SK-N-SH treated with all-trans-retinoic acid at 6 μM for 48 hours (cell line): ENCODE data around the gene SIN3B.
A peak's percentile ranks its signal among the peaks of the same experiment; 100 is the strongest.

Experiments used
- ATAC-seq: fragments of 200-7000 bp; cut with Tn5 transposase; 3 replicates; pipeline ENCODE4 v1.9.1; 2020; ENCODE audit warnings: mild to moderate bottlenecking, moderate library complexity
- ARNTL ChIP-seq: fragments of 450-650 bp; formaldehyde crosslinking; IDR thresholded peaks from 2 replicates; pipeline ENCODE4 v1.5.0; 2020; ENCODE audit warnings: low read depth, mild to moderate bottlenecking, moderate library complexity, borderline replicate concordance
- BACH2 ChIP-seq: fragments of 250-450 bp; sonication (Bioruptor Pico); IDR thresholded peaks from 2 replicates; pipeline ENCODE4 v1.9.0; 2021; ENCODE audit warnings: mild to moderate bottlenecking, borderline replicate concordance
- CREB5 ChIP-seq: fragments of 250-450 bp; sonication (Bioruptor Pico); IDR thresholded peaks from 2 replicates; pipeline ENCODE4 v1.5.1; 2020; ENCODE audit warnings: low read depth, mild to moderate bottlenecking, moderate library complexity
- CSDC2 ChIP-seq: fragments of 250-450 bp; sonication (Bioruptor Pico); IDR thresholded peaks from 2 replicates; pipeline ENCODE4 v1.5.0; 2020; ENCODE audit warnings: mild to moderate bottlenecking, moderate library complexity
- CSRNP3 ChIP-seq: fragments of 250-450 bp; sonication (Bioruptor Pico); IDR thresholded peaks from 2 replicates; pipeline ENCODE4 v1.5.1; 2021; ENCODE audit warnings: mild to moderate bottlenecking, moderate library complexity
- ESRRG ChIP-seq: fragments of 250-450 bp; sonication (Bioruptor Pico); IDR thresholded peaks from 2 replicates; pipeline ENCODE4 v1.6.1; 2021; ENCODE audit warnings: mild to moderate bottlenecking
- GLIS3 ChIP-seq: fragments of 250-450 bp; sonication (Bioruptor Pico); IDR thresholded peaks from 2 replicates; pipeline ENCODE4 v1.5.0; 2020; ENCODE audit warnings: mild to moderate bottlenecking, moderate library complexity
- ISL1 ChIP-seq: fragments of 250-450 bp; sonication (Bioruptor Pico); IDR thresholded peaks from 2 replicates; pipeline ENCODE4 v2.1.2; 2022; ENCODE audit warnings: mild to moderate bottlenecking, moderate library complexity
- OSR1 ChIP-seq: fragments of 250-450 bp; sonication (Bioruptor Pico); IDR thresholded peaks from 2 replicates; pipeline ENCODE4 v1.8.0; 2022; ENCODE audit warnings: moderate library complexity, mild to moderate bottlenecking, inconsistent platforms
- PATZ1 ChIP-seq: fragments of 250-450 bp; sonication (Bioruptor Pico); IDR thresholded peaks from 2 replicates; pipeline ENCODE4 v1.8.0; 2020; ENCODE audit warnings: mild to moderate bottlenecking, moderate library complexity, borderline replicate concordance
- PPARA ChIP-seq: fragments of 250-450 bp; sonication (Bioruptor Pico); IDR thresholded peaks from 2 replicates; pipeline ENCODE4 v1.5.0; 2020; ENCODE audit warnings: mild to moderate bottlenecking, borderline replicate concordance
- RARB ChIP-seq: fragments of 250-450 bp; sonication (Bioruptor Pico); IDR thresholded peaks from 2 replicates; pipeline ENCODE4 v1.8.0; 2021; ENCODE audit warnings: mild to moderate bottlenecking, moderate library complexity
- SNAI2 ChIP-seq: fragments of 250-450 bp; sonication (Bioruptor Pico); IDR thresholded peaks from 2 replicates; pipeline ENCODE4 v1.5.0; 2020; ENCODE audit warnings: mild to moderate bottlenecking, moderate library complexity
- TCF4 ChIP-seq: fragments of 250-450 bp; sonication (Bioruptor Pico); IDR thresholded peaks from 2 replicates; pipeline ENCODE4 v1.8.0; 2021; ENCODE audit warnings: mild to moderate bottlenecking, moderate library complexity, borderline replicate concordance
- TOX ChIP-seq: fragments of 250-450 bp; sonication (Bioruptor Pico); IDR thresholded peaks from 2 replicates; pipeline ENCODE4 v1.8.0; 2021; ENCODE audit warnings: mild to moderate bottlenecking, moderate library complexity, borderline replicate concordance
- TSHZ2 ChIP-seq: fragments of 250-450 bp; sonication (Bioruptor Pico); IDR thresholded peaks from 2 replicates; pipeline ENCODE4 v1.5.0; 2020; ENCODE audit warnings: mild to moderate bottlenecking, moderate library complexity
- ZC3H10 ChIP-seq: fragments of 250-450 bp; sonication (Bioruptor Pico); IDR thresholded peaks from 2 replicates; pipeline ENCODE4 v1.5.1; 2021; ENCODE audit warnings: mild to moderate bottlenecking, moderate library complexity
- ZFP3 ChIP-seq: fragments of 250-450 bp; sonication (Bioruptor Pico); IDR thresholded peaks from 2 replicates; pipeline ENCODE4 v1.5.0; 2020; ENCODE audit warnings: mild to moderate bottlenecking, moderate library complexity
- ZFP30 ChIP-seq: fragments of 450-650 bp; formaldehyde crosslinking; IDR thresholded peaks from 2 replicates; pipeline ENCODE4 v1.5.0; 2022; ENCODE audit warnings: mild to moderate bottlenecking, moderate library complexity
- ZNF565 ChIP-seq: fragments of 450-650 bp; formaldehyde crosslinking; conservative IDR thresholded peaks from 2 replicates; pipeline ENCODE4 v1.5.0; 2020; ENCODE audit warnings: low read depth, mild to moderate bottlenecking, moderate library complexity
- ZNF70 ChIP-seq: fragments of 450-650 bp; formaldehyde crosslinking; IDR thresholded peaks from 2 replicates; pipeline ENCODE4 v1.5.0; 2020; ENCODE audit warnings: mild to moderate bottlenecking, moderate library complexity
- TF ChIP-seq, protein P1 (sequence below): fragments of 250-450 bp; sonication (Bioruptor Pico); IDR thresholded peaks from 2 replicates; pipeline ENCODE4 v1.8.0; 2021; ENCODE audit warnings: low read depth, mild to moderate bottlenecking, moderate library complexity, borderline replicate concordance

Gene SIN3B

DNA sequence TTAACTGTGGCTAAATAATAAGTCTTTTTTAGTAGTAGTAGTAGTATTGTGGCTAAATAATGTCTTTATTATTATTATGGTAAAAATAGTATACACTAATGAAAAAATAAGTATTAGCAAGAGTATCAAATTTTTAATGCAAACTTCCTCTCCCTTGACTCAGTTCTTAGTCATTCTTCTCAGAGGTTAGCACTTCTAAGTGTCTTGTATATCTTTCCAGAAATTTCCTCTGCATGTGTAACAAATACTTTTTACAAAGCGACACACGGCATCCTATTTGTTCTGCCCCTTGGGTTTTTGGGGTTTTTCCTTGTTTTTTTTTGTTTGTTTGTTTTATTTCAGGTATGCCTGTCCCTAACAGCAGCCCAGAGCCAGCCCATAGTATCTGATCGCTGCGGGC, 20.9 kb downstream of the SIN3B start:
- ATAC-seq = peak; percentile 18; the same call in 1 of the 3 replicates
- TF ChIP-seq RARB (CRISPR knock-in tag) (no peak), SNAI2 (CRISPR knock-in tag) (no peak), TOX (CRISPR knock-in tag) (no peak), ISL1 (no peak)

DNA sequence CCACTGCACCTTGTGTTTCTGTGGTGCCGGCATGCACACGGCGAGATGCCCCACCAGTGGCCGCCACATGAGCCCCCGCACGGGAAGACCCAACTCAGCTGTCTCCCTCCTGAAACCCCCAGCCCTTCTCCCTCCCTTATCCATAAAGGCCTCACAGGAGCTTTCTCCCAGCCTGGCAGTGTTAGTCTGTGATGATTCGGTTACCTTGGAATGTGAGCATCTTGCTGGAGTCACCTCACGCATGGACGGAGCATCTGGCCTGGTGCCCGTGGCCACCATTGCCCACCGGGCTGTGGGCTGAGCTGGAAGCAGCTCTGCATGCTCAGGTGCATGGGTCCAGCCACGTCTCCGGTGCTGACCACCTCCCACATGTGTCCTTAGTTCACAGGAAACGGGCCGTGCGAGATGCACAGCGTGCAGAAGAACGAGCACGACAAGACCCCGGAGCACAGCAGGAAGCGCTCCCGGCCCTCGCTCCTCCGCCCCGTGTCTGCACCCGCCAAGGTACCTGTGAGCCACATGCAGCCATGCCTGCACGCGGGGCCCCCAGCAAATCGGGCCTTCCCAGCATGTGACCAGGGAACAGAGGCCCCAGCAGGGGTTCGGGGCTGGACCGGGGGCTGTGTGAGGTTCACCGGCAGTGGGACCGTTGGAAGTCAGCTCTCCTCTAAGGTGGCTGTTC, 22.0 kb downstream of the SIN3B start:
- peak; percentile 65 for ATAC-seq
- TF ChIP-seq TSHZ2 (no peak), ZC3H10 (no peak), ARNTL (CRISPR knock-in tag) (no peak), TOX (CRISPR knock-in tag) (no peak), ESRRG (no peak), CSRNP3 (CRISPR knock-in tag) (no peak), ZFP3 (no peak), BACH2 (CRISPR knock-in tag) (no peak), TCF4 (CRISPR knock-in tag) (no peak), CSDC2 (CRISPR knock-in tag) (no peak), CREB5 (no peak), ZNF565 (CRISPR knock-in tag) (no peak), PATZ1 (CRISPR knock-in tag) (no peak), ZNF70 (no peak), PPARA (CRISPR knock-in tag) (no peak), OSR1 (CRISPR knock-in tag) (no peak), ZFP30 (CRISPR knock-in tag) (no peak), GLIS3 (no peak)
- TF ChIP-seq, protein P1, sequence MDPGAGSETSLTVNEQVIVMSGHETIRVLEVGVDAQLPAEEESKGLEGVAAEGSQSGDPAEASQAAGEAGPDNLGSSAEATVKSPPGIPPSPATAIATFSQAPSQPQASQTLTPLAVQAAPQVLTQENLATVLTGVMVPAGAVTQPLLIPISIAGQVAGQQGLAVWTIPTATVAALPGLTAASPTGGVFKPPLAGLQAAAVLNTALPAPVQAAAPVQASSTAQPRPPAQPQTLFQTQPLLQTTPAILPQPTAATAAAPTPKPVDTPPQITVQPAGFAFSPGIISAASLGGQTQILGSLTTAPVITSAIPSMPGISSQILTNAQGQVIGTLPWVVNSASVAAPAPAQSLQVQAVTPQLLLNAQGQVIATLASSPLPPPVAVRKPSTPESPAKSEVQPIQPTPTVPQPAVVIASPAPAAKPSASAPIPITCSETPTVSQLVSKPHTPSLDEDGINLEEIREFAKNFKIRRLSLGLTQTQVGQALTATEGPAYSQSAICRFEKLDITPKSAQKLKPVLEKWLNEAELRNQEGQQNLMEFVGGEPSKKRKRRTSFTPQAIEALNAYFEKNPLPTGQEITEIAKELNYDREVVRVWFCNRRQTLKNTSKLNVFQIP (CRISPR knock-in tag) = no peak

GRCh38 chr19:16853066-16853465, 23.9 kb downstream of the SIN3B start:
- no peak for ATAC-seq
- TF ChIP-seq ZFP3 = no peak
- TF ChIP-seq RARB (CRISPR knock-in tag) = no peak
- TF ChIP-seq ZFP30 (CRISPR knock-in tag) = no peak
- TF ChIP-seq ZC3H10 = no peak
- TF ChIP-seq, protein P1 (CRISPR knock-in tag) = no peak
- no peak for TF ChIP-seq CSRNP3 (CRISPR knock-in tag)
- TF ChIP-seq SNAI2 (CRISPR knock-in tag) = no peak
- no peak for TF ChIP-seq ESRRG
- no peak for TF ChIP-seq ISL1
- no peak for TF ChIP-seq GLIS3
- no peak for TF ChIP-seq ZNF565 (CRISPR knock-in tag)
- no peak for TF ChIP-seq PPARA (CRISPR knock-in tag)
- TF ChIP-seq PATZ1 (CRISPR knock-in tag) = no peak
- TF ChIP-seq TOX (CRISPR knock-in tag) = no peak
